Erythroblast (primary cell): Measurements from ENCODE around the gene GCNA.
"Not testable (repeated sequence)": the region's sequence is repeated elsewhere in the genome, so short reads cannot be mapped to it uniquely, and the experiment has no call there.

Source experiments
- DNase-seq, 2 experiments: peaks; one replicate each; lab custom pipeline; 2025; lab: John Stamatoyannopoulos, UW
- GATA1 ChIP-seq: IDR thresholded peaks from 2 replicates; pipeline ENCODE4 v1.6.1; 2011; ENCODE audit warnings: low read depth, mild to moderate bottlenecking, control low read depth, low read length, moderate library complexity
- POLR2A ChIP-seq: IDR thresholded peaks from 2 replicates; pipeline ENCODE4 v1.6.1; 2011; ENCODE audit warnings: mild to moderate bottlenecking, low read length

The GCNA gene

GRCh38 chrX:71579136-71579989 lies 1.1 kb downstream of the GCNA start:
- TF ChIP-seq GATA1 (no peak), POLR2A (no peak)
- no peak for DNase-seq

GRCh38 chrX:71579990-71580380 lies 1.7 kb downstream of the GCNA start:
- TF ChIP-seq GATA1 (no peak), POLR2A (no peak)
- no peak for DNase-seq

GRCh38 chrX:71581210-71581609 lies 3.0 kb downstream of the GCNA start:
- no peak for DNase-seq
- TF ChIP-seq GATA1 (no peak), POLR2A (no peak)

GRCh38 chrX:71586929-71587328 lies 8.7 kb downstream of the GCNA start:
- TF ChIP-seq POLR2A, result no peak
- no peak for TF ChIP-seq GATA1
- no peak for DNase-seq

GRCh38 chrX:71593210-71593609 lies 15.0 kb downstream of the GCNA start:
- DNase-seq, result not testable (repeated sequence)

GRCh38 chrX:71599965-71600364 lies 21.7 kb downstream of the GCNA start:
- no peak for TF ChIP-seq GATA1
- no peak for TF ChIP-seq POLR2A
- no peak for DNase-seq

- TF ChIP-seq POLR2A, result no peak
- TF ChIP-seq GATA1, result no peak
- no peak for DNase-seq
Observed at GRCh38 chrX:71603618-71604017, 25.4 kb downstream of the GCNA start.

DNA sequence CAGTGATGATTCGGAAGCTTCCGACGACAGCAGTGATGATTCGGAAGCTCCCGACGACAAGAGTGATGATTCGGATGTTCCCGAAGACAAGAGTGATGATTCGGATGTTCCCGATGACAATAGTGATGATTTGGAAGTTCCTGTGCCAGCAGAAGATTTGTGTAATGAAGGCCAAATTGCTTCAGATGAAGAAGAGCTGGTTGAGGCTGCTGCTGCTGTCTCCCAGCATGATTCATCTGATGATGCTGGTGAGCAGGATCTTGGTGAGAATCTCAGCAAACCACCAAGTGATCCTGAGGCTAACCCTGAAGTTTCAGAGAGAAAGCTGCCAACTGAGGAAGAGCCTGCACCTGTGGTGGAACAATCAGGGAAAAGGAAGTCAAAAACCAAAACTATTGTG lies 25.9 kb downstream of the GCNA start:
- TF ChIP-seq POLR2A (no peak), GATA1 (no peak)
- no peak for DNase-seq

- no peak for DNase-seq
- TF ChIP-seq GATA1, result no peak
- no peak for TF ChIP-seq POLR2A
Observed at GRCh38 chrX:71604796-71605568, 26.7 kb downstream of the GCNA start.

DNA sequence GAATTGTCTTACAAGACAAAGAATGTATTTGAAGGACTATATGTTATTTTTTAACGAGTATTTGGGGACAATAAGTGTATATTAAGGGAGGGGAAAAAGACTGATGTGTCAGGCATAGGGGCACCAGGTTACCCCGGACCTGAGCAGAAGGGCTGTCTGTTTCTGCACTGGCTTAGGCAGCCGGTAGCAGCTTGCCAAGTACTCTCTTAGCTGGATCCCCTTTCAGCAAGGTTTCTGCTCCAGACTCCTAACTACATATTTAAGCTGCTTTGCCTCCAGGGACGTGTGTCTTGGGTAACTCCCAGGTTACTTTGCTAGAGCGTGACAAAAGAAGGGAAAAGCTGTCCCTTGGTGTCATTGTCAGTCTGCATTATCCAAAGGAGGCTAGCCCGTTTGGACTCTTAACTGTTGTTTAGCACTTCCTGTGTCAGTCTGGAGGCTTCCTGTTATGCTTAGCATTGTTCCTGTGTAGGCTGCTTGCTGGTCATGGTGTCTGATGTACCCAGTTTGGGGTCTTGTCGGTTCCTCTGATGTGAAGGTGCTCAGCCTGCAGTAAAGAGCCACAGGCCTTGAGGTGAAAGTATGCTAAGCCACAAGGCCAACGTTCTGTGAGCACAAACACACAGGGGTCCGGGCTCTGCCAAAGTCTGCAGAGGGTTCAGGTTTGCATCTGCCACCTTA lies 28.4 kb downstream of the GCNA start:
- no peak for DNase-seq

DNA sequence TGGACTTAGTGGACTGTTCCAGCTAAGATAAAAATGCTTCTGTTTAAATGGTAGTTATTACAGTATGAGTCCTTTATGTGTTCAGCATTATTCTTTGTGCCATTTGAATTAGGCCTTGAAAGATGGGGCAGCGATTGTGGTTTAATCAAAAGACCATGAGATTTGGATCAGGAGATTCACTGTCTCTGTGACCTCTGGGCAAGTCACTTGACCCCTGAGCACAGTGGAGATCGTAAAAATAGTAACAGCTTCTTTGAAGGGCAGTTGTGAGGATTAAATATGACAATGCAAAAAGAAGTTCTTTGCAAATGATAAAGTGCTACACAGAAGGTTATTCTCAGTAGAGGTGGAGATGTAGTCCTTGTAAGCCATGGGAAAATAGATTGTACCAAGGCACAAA lies 29.3 kb downstream of the GCNA start:
- DNase-seq, result no peak
- TF ChIP-seq GATA1, result no peak
- no peak for TF ChIP-seq POLR2A

More for the DNA sequence above, 28.4 kb downstream of the GCNA start:
- TF ChIP-seq POLR2A, result no peak
- no peak for TF ChIP-seq GATA1

DNA sequence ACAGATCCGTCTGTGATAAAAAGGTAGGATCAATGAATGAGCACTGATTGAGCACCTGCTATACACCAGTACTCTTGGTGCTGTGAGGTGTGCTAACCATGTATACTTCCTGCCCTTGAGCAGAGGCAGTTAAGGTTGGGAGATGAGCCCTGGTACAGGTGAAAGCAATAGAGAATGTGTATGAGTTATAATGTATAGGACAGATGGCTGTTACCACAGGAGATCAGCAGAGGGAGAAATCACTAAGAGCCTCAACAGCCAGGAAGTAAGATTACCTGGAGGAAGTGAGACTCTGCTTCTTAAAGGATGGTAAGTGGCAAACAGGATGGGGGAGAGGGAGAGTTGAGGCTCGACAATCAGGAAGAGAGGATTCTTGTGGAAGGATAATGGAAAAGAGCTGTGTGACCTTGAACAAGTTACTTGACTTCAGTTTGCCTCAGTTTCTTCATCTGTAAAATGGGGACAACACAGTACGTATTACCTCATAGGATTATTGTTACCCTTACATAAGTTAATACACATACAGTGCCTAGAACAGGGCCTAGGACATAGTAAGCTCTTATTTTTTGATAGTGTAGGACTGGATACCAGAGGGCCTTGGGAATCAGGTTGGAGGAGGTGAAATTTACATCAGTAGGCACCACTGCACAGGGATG lies 31.0 kb downstream of the GCNA start:
- no peak for DNase-seq
- TF ChIP-seq GATA1 (no peak), POLR2A (no peak)

DNA sequence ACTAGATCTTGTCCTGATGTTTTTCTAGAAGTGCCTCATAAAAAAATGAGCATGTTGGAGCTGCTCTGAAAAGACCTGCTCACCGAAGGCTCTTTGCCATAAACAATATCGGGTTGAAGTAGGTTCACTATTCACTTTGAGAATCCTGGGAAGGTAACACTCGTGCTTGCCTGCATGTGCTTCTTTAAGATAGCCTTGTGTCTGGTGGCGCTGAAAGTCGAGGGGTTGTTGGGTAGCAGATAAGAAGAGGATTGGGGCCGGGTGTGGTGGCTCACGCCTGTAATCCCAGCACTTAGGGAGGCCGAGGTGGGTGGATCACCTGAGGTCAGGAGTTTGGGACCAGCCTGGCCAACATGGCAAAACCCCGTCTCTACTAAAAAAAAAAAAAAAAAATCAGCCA lies 33.5 kb downstream of the GCNA start:
- DNase-seq, result peak in 1 of 2 experiments; percentile 50

GRCh38 chrX:71612256-71612655 lies 34.0 kb downstream of the GCNA start:
- TF ChIP-seq POLR2A, result no peak
- no peak for TF ChIP-seq GATA1
- no peak for DNase-seq
